Neuronal stem cell (in vitro differentiated cells): ENCODE measurements around the gene WTIP.

Experiments used
- DNase-seq: peaks from one replicate; pipeline ENCODE4 v3.0.0-alpha.2; 2013; ENCODE audit warnings: low spot score
- H2AFZ ChIP-seq: one replicate; pipeline ENCODE4 v1.6.1; 2013; ENCODE audit warnings: mild to moderate bottlenecking, low read length, inconsistent platforms
- H2AK5ac ChIP-seq: 2 replicates; pipeline ENCODE4 v1.6.1; 2013; ENCODE audit warnings: low read depth, mild to moderate bottlenecking, inconsistent platforms, low read length, moderate library complexity, mixed read lengths
- H2BK120ac ChIP-seq: 2 replicates; pipeline ENCODE4 v1.6.1; 2013; ENCODE audit warnings: low read depth, mild to moderate bottlenecking, inconsistent platforms, low read length, moderate library complexity, mixed read lengths
- H2BK12ac ChIP-seq: one replicate; pipeline ENCODE4 v1.6.1; 2013; ENCODE audit warnings: low read length, inconsistent platforms
- H2BK15ac ChIP-seq: 2 replicates; pipeline ENCODE4 v1.6.1; 2013; ENCODE audit warnings: mild to moderate bottlenecking, low read length, inconsistent platforms, mixed read lengths
- H2BK5ac ChIP-seq: one replicate; pipeline ENCODE4 v1.6.1; 2013; ENCODE audit warnings: inconsistent platforms, mild to moderate bottlenecking, low read length, moderate library complexity
- H3K14ac ChIP-seq: one replicate; pipeline ENCODE4 v1.6.1; 2013; ENCODE audit warnings: low read length, inconsistent platforms
- H3K18ac ChIP-seq: 2 replicates; pipeline ENCODE4 v1.6.1; 2013; ENCODE audit warnings: low read length, inconsistent platforms
- H3K23ac ChIP-seq: 2 replicates; pipeline ENCODE4 v1.6.1; 2013; ENCODE audit warnings: low read depth, mild to moderate bottlenecking, mixed read lengths, low read length, inconsistent platforms; ENCODE audit not compliant: poor library complexity
- H3K27ac ChIP-seq: replicated peaks from 3 replicates; pipeline ENCODE4 v1.5.1; 2013; ENCODE audit warnings: low read length, inconsistent platforms
- H3K27me3 ChIP-seq, 3 experiments: 2 replicates each; pipeline ENCODE4 v1.6.1; 2013; ENCODE audit warnings: low read length in 3 of 3, mild to moderate bottlenecking in 2 of 3, inconsistent platforms in 1 of 3, low read depth in 1 of 3, mixed read lengths in 1 of 3, moderate library complexity in 1 of 3; ENCODE audit not compliant: control insufficient read depth in 3 of 3, insufficient read depth in 3 of 3
- H3K36me3 ChIP-seq, 2 donors: replicated peaks in 1 of 2; 2 replicates each; pipeline ENCODE4 v1.6.1; 2013; ENCODE audit warnings: low read length in 2 of 2; ENCODE audit not compliant: control insufficient read depth in 2 of 2, insufficient read depth in 2 of 2
- H3K4ac ChIP-seq: 2 replicates; pipeline ENCODE4 v1.6.1; 2013; ENCODE audit warnings: inconsistent platforms, mild to moderate bottlenecking, low read length, moderate library complexity
- H3K4me1 ChIP-seq, 2 donors: 1 replicate in 1 of 2; 2 replicates in 1 of 2; pipeline ENCODE4 v1.6.1; 2013; ENCODE audit warnings: low read length in 2 of 2, low read depth in 1 of 2; ENCODE audit not compliant: control insufficient read depth in 2 of 2, insufficient read depth in 1 of 2
- H3K4me2 ChIP-seq: one replicate; pipeline ENCODE4 v1.6.1; 2013; ENCODE audit warnings: mild to moderate bottlenecking, low read length, inconsistent platforms; ENCODE audit not compliant: insufficient read depth, poor library complexity, severe bottlenecking
- H3K4me3 ChIP-seq, 2 donors: 2 replicates each; pipeline ENCODE4 v1.5.1; 2013; ENCODE audit warnings: low read length in 2 of 2, mild to moderate bottlenecking in 2 of 2, inconsistent platforms in 1 of 2, moderate library complexity in 1 of 2
- H3K79me1 ChIP-seq: one replicate; pipeline ENCODE4 v1.6.1; 2013; ENCODE audit warnings: low read depth, mild to moderate bottlenecking, inconsistent platforms, low read length, moderate library complexity
- H3K9ac ChIP-seq: one replicate; pipeline ENCODE4 v1.6.1; 2013; ENCODE audit warnings: mild to moderate bottlenecking, low read depth, low read length, inconsistent platforms; ENCODE audit not compliant: poor library complexity
- H3K9me3 ChIP-seq, 2 donors: replicated peaks in 1 of 2; 2 replicates each; pipeline versions ENCODE3 to v1.6.1; 2013; ENCODE audit warnings: low read length in 2 of 2, mild to moderate bottlenecking in 2 of 2, inconsistent platforms in 1 of 2, low read depth in 1 of 2, mixed read lengths in 1 of 2, moderate library complexity in 1 of 2; ENCODE audit not compliant: control insufficient read depth in 2 of 2, insufficient read depth in 1 of 2
- H4K8ac ChIP-seq: one replicate; pipeline ENCODE4 v1.6.1; 2013; ENCODE audit warnings: low read depth, mild to moderate bottlenecking, inconsistent platforms, low read length, moderate library complexity
- H4K91ac ChIP-seq: one replicate; pipeline ENCODE4 v1.6.1; 2013; ENCODE audit warnings: low read length, low read depth, mild to moderate bottlenecking, inconsistent platforms; ENCODE audit not compliant: poor library complexity
- WGBS, 2 donors: extraction: QIAGEN DNeasy Blood & Tissue Kit; methylation state at CpG; one replicate each; pipeline ENCODE4 v1.1.7; 2013; ENCODE audit warnings: missing lambda C conversion rate in 2 of 2, mixed read lengths in 1 of 2; ENCODE audit not compliant: insufficient read length in 2 of 2, insufficient replicate concordance in 1 of 2; ENCODE audit errors: extremely low coverage in 2 of 2; 5-methylcytosine and 5-hydroxymethylcytosine counted together

The WTIP gene

DNA sequence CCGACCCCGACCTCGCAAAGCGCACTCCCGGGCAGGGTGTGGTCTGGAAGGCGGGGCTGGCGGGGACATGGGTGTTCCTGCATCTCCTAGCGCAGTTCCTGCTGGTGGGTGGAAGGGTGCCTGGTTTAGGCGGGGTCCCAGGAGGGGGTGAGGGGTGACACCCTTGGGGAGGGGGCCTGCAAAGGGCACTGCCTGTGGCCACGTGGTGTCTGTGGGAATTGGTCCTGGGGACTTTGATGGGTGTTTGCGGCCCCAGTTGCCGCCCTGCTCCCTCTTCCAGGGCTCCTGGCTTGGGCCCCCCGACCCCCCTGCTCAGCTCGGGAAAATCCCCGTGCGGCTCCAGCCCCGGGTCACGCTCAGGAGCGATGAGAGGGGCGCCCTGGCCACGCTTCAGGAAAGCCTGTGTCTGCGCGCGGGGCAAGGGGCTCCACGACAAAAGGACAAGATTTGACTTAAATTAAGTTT lies 19.1 kb downstream of the WTIP start:
- Histone ChIP-seq H3K27me3 (no peaks in the 10 kb centered on the region), H3K23ac (peak overlapping the region; percentile 73), H2AK5ac (peak overlapping the region; percentile 56), H2BK12ac (no peak overlapping the region), H3K14ac (no peak overlapping the region), H2BK15ac (no peak overlapping the region), H3K4me3 (no peak overlapping the region), H3K79me1 (peaks cover 2% of the 10 kb centered on the region), H2AFZ (no peak overlapping the region), H3K4ac (no peak overlapping the region), H4K8ac (no peak overlapping the region), H4K91ac (no peak overlapping the region), H3K27ac (no peak overlapping the region), H2BK5ac (no peak overlapping the region), H3K36me3 (peaks cover 18 to 34% of the 10 kb centered on the region in 2 donors), H3K18ac (no peak overlapping the region), H3K4me2 (no peak overlapping the region), H3K9me3 (no peaks in the 10 kb centered on the region), H3K9ac (peak overlapping the region; percentile 24), H3K4me1 (peaks cover 0 to 6% of the 10 kb centered on the region in 2 donors), H2BK120ac (no peak overlapping the region)
- no CpG with 5 or more reads among the region's 25 CpGs for WGBS, 2 donors
- DNase-seq = no peak

DNA sequence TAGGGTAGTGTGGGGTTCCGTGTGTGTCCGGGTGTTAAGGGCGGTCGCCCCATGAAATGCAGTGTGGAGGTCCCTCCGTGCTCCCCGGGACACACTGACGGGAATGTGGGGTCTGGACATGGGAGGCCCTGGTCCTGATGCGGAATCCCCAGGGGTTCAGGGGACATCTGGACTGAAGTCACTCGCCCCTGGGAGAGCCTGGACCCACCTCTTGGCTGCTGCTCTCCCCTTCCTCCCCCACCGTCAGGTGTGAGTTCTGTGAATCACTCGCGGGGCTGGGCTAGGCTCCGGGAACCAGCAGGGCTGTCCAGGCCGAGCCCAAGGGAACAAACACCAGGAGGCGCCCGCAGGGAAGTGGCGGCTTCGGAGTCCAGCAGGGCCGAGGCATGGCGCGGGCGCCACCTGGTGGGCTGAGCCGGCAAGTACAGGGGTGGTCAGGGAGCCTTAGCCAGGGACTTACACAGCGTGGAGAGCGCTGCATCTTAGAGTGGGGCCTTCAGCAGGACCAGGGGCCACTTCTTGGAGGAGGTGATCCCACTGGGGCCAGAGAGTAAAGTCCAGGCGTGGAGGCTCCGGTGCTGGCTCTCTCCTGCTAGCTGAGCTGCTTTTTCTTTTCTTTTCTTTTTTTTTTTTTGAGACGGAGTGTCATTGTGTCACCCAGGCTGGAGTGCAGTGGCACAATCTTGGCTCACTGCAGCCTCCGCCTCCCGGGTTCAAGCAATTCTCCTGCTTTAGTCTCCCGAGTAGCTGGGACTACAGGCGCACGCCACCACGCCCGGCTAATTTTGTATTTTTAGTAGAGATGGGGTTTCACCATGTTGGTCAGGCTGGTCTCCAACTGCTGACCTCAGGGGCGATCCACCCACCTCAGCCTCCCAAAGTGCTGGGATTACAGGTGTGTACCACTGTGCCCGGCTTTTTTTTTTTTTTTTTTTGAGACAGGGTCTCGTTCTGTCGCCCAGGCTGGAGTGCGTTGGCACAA lies 20.1 kb downstream of the WTIP start:
- WGBS, 2 donors = no CpG with 5 or more reads among the region's 40 CpGs

DNA sequence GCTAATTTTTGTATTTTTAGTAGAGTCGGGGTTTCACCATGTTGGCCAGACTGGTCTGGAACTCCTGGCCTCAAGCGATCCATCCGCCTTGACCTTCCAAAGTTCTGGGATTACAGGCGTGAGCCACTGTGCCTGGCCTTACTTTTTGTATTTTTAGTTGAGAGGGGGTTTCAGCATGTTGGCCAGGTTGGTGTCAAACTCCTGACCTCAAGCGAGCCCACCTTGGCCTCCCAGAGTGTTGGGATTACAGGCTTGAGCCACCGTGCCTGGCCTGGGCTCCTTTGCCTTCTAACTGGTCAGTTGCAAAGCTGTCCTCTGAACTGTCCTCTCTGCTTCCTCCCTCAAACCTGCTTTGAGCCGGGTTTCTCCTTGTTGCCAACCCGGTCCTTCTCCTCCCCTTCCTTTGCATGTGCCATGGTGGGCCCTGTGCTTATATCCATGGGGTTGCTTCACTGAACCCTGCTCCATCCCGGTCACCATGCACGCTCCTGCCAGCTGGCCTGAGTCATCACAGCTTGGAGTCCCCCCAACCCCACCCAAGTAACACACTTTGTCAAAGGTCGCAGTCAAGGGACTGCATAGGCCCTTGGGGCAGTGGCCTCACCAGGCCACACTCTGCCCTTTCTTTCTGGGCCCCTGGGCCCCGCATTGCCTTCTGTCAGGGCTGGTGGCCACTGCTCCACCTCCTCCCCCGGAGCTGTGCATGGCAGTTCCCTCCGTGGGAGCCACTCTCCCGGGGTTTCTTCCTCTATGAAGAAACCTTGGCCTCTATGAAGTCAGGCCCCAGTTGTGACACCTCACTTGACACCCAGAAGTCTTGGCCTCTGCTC lies 21.2 kb downstream of the WTIP start:
- Histone ChIP-seq H2AFZ (no peak overlapping the region), H3K23ac (no peak overlapping the region), H3K18ac (no peak overlapping the region), H2BK5ac (no peak overlapping the region), H3K27me3 (no peaks in the 10 kb centered on the region), H2BK12ac (no peak overlapping the region), H3K4ac (no peak overlapping the region), H4K91ac (no peak overlapping the region), H3K4me3 (peak overlapping the region in 1 of 2 donors; percentile 28), H2AK5ac (peak overlapping the region; percentile 58), H3K14ac (no peak overlapping the region), H3K36me3 (peaks cover 9 to 16% of the 10 kb centered on the region in 2 donors), H3K79me1 (peaks cover under 1% of the 10 kb centered on the region), H2BK120ac (no peak overlapping the region), H3K9ac (no peak overlapping the region), H3K27ac (no peak overlapping the region), H3K4me1 (peaks cover 0 to 6% of the 10 kb centered on the region in 2 donors), H3K4me2 (no peak overlapping the region), H2BK15ac (no peak overlapping the region), H3K9me3 (no peaks in the 10 kb centered on the region), H4K8ac (no peak overlapping the region)
- no CpG with 5 or more reads among the region's 15 CpGs for WGBS, 2 donors
- no peak for DNase-seq

More for the DNA sequence above, 20.1 kb downstream of the WTIP start:
- H3K79me1 ChIP-seq = peaks cover 2% of the 10 kb centered on the region
- no peak overlapping the region for H3K4ac ChIP-seq
- H3K23ac ChIP-seq = peak overlapping the region; percentile 81
- H4K91ac ChIP-seq = no peak overlapping the region
- no peak overlapping the region for H3K14ac ChIP-seq
- H2BK15ac ChIP-seq = no peak overlapping the region
- no peak overlapping the region for H2BK12ac ChIP-seq
- H2AFZ ChIP-seq = peak overlapping the region; percentile 12
- H3K18ac ChIP-seq = peak overlapping the region; percentile 72
- peaks cover 0 to 6% of the 10 kb centered on the region in 2 donors for H3K4me1 ChIP-seq
- H4K8ac ChIP-seq = no peak overlapping the region
- H3K4me3 ChIP-seq = no peak overlapping the region
- H3K27me3 ChIP-seq = no peaks in the 10 kb centered on the region
- no peak overlapping the region for H2BK120ac ChIP-seq
- no peak overlapping the region for H3K27ac ChIP-seq
- H3K9me3 ChIP-seq = no peaks in the 10 kb centered on the region
- H3K4me2 ChIP-seq = no peak overlapping the region
- H3K36me3 ChIP-seq = peaks cover 15 to 27% of the 10 kb centered on the region in 2 donors
- H2BK5ac ChIP-seq = no peak overlapping the region
- no peak overlapping the region for H3K9ac ChIP-seq
- peak overlapping the region; percentile 70 for H2AK5ac ChIP-seq
- DNase-seq = peak; percentile 87
